Breast epithelium (tissue), 3 donors: ENCODE measurements around the gene CGB7.

Experiments
- POLR2A ChIP-seq: fragments of 450-650 bp; IDR thresholded peaks from one replicate; pipeline ENCODE4 v1.6.1; 2016; ENCODE audit warnings: antibody characterized with exemption, mild to moderate bottlenecking, moderate library complexity
- POLR2AphosphoS5 ChIP-seq, 3 donors: sonication (generic); formaldehyde crosslinking; IDR thresholded peaks; one replicate each; pipeline ENCODE4 v1.6.1; 2017; ENCODE audit warnings: antibody characterized with exemption in 3 of 3
- TF ChIP-seq, protein P1 (sequence below), 3 donors: fragments of 450-650 bp; IDR thresholded peaks; one replicate each; pipeline ENCODE4 v1.5.1; 2016 to 2017; ENCODE audit warnings: antibody characterized with exemption in 3 of 3, mild to moderate bottlenecking in 3 of 3, moderate library complexity in 3 of 3

DNA sequence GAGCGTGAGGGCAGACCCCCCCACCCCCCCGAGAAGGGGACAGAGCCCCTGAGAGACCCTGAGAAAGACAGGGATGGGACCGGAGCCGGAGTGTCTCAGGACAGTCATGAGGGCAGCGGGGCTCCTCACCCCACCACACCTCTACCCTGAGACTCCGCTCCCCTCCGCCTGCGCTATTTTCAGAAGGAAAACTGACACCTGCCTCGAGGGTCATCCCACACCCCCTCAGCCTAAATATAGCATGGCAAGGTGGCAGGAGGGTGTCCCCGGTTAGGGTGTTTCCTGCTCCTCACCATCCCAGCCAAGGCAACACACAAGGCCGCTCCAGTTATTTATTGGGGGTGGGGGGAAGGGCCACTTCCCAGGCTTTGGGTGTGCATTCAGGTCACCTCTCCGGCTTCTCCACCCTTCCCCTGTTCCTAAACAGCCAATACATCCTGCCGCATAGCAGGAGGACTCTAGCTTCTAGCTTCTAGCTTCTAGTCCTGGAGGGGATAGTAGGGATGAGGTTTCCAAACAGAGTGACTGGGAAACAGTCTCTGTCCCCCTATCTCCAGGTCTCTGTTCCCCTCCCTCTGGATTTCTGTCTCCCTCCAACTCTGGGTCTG, 8.5 kb upstream of the CGB7 start:
- TF ChIP-seq, protein P1, sequence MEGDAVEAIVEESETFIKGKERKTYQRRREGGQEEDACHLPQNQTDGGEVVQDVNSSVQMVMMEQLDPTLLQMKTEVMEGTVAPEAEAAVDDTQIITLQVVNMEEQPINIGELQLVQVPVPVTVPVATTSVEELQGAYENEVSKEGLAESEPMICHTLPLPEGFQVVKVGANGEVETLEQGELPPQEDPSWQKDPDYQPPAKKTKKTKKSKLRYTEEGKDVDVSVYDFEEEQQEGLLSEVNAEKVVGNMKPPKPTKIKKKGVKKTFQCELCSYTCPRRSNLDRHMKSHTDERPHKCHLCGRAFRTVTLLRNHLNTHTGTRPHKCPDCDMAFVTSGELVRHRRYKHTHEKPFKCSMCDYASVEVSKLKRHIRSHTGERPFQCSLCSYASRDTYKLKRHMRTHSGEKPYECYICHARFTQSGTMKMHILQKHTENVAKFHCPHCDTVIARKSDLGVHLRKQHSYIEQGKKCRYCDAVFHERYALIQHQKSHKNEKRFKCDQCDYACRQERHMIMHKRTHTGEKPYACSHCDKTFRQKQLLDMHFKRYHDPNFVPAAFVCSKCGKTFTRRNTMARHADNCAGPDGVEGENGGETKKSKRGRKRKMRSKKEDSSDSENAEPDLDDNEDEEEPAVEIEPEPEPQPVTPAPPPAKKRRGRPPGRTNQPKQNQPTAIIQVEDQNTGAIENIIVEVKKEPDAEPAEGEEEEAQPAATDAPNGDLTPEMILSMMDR (IDR thresholded peaks at IDR 0.05) = no peak
- TF ChIP-seq POLR2AphosphoS5 (IDR thresholded peaks at IDR 0.05) = no peak
- no peak for TF ChIP-seq POLR2A
